Measurements from ENCODE around the gene SEMA4A. TPM values are rescaled to one million over a fixed set of nuclear protein-coding genes. Genes with fewer than 3 reads are reported as not detected.

Gene SEMA4A
- total RNA-seq, 4 donors from 2014 or later: 1.8 to 4.6 (median 3.5) TPM

DNA sequence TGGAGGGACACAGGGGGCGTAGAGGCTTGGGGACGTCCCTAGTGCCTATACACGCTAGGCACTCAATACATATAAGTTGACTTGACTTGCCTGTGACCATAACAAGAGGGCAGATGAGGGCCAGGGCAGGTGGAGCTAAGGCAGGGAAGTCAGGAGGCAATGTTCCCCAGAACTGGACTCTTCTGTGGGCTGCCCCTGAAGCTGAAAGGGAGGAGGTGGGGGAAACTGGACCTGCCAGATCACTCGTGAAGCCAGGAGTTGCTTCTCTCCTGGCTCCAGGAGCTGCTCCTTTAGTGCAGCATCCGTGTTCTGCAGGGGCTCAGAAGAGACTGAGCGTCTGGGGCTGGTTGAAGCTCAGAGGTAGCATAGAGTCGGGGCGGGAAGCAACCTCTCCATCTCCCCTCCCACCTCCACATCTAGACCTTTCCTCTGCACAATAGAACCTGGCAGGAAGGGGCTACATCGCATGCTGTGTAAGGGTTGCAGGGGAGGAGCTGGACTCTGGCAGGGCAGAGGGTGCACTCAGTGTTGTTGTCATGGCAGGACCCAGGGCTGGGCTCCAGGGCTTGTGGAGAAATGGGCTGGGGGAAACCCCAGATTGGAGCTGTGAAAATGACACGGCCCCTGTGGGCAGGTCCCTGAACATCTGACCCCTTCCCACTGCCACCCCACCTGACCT is 2.9 kb upstream of the SEMA4A start:
- Histone ChIP-seq H3K36me3 (no peaks in the 10 kb centered on the region), H3K27me3 (peaks cover 0 to 14% of the 10 kb centered on the region in 2 donors), H3K4me3 (no peak overlapping the region), H3K9me3 (no peaks in the 10 kb centered on the region), H3K27ac (no peak overlapping the region), H3K4me1 (peaks cover 0 to 25% (median 21%) of the 10 kb centered on the region in 4 donors)
- no peak for DNase-seq (ENCODE audit: low spot score in 2 of 2)
- 23 to 38% methylated on average over 10 of the region's 10 CpGs for WGBS, 2 donors
- TF ChIP-seq, protein P1, sequence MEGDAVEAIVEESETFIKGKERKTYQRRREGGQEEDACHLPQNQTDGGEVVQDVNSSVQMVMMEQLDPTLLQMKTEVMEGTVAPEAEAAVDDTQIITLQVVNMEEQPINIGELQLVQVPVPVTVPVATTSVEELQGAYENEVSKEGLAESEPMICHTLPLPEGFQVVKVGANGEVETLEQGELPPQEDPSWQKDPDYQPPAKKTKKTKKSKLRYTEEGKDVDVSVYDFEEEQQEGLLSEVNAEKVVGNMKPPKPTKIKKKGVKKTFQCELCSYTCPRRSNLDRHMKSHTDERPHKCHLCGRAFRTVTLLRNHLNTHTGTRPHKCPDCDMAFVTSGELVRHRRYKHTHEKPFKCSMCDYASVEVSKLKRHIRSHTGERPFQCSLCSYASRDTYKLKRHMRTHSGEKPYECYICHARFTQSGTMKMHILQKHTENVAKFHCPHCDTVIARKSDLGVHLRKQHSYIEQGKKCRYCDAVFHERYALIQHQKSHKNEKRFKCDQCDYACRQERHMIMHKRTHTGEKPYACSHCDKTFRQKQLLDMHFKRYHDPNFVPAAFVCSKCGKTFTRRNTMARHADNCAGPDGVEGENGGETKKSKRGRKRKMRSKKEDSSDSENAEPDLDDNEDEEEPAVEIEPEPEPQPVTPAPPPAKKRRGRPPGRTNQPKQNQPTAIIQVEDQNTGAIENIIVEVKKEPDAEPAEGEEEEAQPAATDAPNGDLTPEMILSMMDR (IDR thresholded peaks at IDR 0.05): no peak
- no peak for TF ChIP-seq EP300 (IDR thresholded peaks at IDR 0.05)
- TF ChIP-seq POLR2A (IDR thresholded peaks at IDR 0.05): no peak

DNA sequence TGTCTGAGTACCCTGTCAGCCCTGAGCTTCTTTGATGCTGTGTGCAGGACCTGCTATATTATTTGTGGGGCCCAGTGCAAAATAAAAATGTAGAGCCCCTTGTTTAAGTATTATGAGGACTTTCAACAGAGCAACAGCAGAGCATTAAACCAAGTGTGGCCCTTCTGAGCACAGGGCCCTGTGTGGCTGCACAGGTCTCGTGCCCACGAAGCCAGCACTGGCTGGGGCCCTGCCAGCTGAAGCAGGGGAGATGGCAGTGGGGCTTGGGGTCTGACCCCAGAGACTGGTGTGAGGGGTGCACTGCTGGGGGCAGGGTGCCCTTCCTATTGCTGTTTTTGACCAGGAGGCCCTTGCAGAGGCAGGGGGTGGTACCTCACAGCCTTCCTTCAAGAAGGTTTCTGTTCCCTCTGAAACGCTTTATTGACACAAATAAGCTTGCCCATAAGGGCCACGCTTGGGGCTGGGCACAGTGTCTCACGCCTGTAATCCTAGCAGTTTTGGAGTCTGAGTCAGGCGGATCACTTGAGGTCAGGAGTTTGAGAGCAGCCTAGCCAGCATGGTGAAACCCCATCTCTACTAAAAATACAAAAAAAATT is 2.2 kb upstream of the SEMA4A start:
- WGBS, 2 donors: 58 to 82% methylated on average over 6 of the region's 6 CpGs
- H3K9me3 ChIP-seq: no peaks in the 10 kb centered on the region
- no peak for DNase-seq (ENCODE audit: low spot score in 2 of 2)
- TF ChIP-seq POLR2A (IDR thresholded peaks at IDR 0.05): no peak
- TF ChIP-seq, protein P1 (IDR thresholded peaks at IDR 0.05): no peak
- H3K4me3 ChIP-seq: no peak overlapping the region
- H3K36me3 ChIP-seq: no peaks in the 10 kb centered on the region
- H3K27me3 ChIP-seq: peaks cover 0 to 14% of the 10 kb centered on the region in 2 donors
- H3K4me1 ChIP-seq: peaks cover 0 to 19% (median 15%) of the 10 kb centered on the region in 4 donors
- no peak overlapping the region for H3K27ac ChIP-seq

DNA sequence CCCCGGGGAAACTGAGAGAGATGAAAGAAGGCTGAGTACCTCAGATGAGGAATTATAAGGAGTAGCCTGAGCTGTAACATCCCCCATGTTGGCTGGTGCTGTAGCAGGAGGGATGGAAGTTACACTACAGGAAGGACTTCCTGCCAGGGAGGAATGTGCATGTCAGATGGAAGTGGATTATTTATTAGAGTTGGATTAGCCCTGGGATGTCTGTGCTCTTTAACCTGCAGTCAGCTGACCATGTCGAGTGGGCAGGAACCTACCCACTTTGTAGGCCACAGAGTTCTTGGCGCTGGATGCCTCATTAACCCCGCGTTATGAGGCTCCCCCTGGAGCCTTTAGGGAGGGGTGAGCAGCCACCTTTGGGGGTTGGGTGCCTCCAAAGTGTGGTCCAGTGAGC is 757 bp upstream of the SEMA4A start:
- no peak for TF ChIP-seq EP300 (IDR thresholded peaks at IDR 0.05)
- no peak for TF ChIP-seq POLR2A (IDR thresholded peaks at IDR 0.05)
- TF ChIP-seq, protein P1 (IDR thresholded peaks at IDR 0.05): no peak
- peaks cover 0 to 7% (median 2%) of the 10 kb centered on the region in 4 donors for H3K4me1 ChIP-seq
- 46 to 58% methylated on average over 5 of the region's 5 CpGs for WGBS, 2 donors
- H3K9me3 ChIP-seq: no peaks in the 10 kb centered on the region
- no peak overlapping the region for H3K27ac ChIP-seq
- no peak overlapping the region for H3K4me3 ChIP-seq
- DNase-seq (ENCODE audit: low spot score in 2 of 2): no peak
- no peaks in the 10 kb centered on the region for H3K36me3 ChIP-seq
- peaks cover 0 to 14% of the 10 kb centered on the region in 2 donors for H3K27me3 ChIP-seq

DNA sequence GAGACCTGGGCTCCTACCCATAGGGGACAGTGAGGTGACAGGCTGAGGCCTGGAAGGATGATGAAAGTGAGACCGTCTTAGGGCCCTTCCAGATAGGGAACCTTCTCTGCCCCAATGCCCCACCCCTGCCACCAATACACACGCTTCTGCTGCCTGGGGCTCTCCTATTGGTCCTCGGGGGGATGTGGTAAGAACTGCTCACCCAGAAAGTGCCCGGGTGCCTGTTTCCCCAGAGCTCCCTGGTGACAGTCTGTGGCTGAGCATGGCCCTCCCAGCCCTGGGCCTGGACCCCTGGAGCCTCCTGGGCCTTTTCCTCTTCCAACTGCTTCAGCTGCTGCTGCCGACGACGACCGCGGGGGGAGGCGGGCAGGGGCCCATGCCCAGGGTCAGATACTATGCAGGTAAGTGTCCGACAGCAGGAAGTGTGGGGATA is 948 bp downstream of the SEMA4A start:
- 59 to 60% methylated on average over 11 of the region's 11 CpGs for WGBS, 2 donors
- Histone ChIP-seq H3K27me3 (peaks cover 0 to 11% of the 10 kb centered on the region in 2 donors), H3K27ac (no peak overlapping the region), H3K9me3 (no peaks in the 10 kb centered on the region), H3K4me1 (peaks cover 0 to 7% (median 2%) of the 10 kb centered on the region in 4 donors), H3K36me3 (no peaks in the 10 kb centered on the region), H3K4me3 (peak overlapping the region in 1 of 4 donors; percentile 7)
- TF ChIP-seq EP300 (IDR thresholded peaks at IDR 0.05): no peak
- TF ChIP-seq, protein P1 (IDR thresholded peaks at IDR 0.05): no peak
- TF ChIP-seq POLR2A (IDR thresholded peaks at IDR 0.05): no peak
- DNase-seq (ENCODE audit: low spot score in 2 of 2): no peak
